ENCODE results near the gene CHST6.

CHST6 gene

DNA sequence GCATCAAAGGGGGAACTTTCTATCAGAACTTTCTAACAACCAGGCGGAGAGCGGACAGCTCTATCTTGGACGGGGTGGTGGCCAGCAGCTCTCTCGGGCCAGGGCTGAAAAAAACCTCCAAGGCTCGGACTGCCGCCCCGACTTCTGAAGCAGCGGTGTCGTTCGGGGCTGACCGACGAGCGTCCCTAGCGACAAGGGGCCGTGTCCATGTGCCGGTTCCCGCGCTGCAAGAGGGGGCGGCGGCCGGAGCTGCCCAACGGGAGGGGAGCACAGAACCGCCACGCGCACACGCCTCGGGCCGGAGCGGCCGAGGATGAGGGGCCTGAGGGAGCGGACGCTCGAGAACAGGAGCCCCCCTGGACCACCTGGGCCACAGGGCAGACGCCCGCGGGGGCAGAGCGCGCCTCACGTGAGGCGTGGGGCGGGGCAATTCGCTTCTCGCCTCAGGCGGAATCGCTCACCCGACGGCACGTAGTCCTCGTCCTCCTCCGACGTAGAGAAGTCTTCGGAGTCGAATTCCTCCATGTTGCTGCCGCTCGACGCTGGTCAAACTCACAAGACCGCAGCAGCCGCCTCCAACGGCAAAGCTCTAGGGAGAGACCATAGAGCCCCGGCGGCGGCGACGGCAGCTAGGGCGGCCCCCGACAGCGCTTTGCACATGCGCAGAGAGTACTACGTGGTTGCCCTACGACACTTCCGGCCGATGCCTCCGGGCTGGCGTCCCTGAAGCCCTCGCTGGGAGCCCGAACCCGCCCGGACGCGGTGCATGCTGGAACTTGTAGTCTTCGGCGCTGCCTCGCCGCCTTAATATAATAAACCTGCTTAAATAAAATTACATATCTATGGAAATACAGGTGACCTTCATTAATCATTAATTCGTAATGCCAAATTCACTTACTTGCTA lies 62.2 kb downstream of the CHST6 start, which contains the start of gene CFDP1:
Gene CFDP1, minus strand, starts transcription at position 676 of the 904 bp plus-strand sequence. Its CDS starts 151 bp downstream, at position 525.
- POLR2A ChIA-PET = interaction anchor here (0.5 to 2.0 kb wide), 9 partner anchors 12 to 229 kb away, joined by 3 to 10 read pairs (median 4); partner anchors contain the start of genes ADAT1, KARS1, TERF2IP and TMEM170A
- Histone ChIP-seq H3K27ac (ENCODE audit: extremely low read depth, low read depth, low read length) (peak within 1 kb of the TSS; percentile 73; the same call in 1 of the 2 replicates), H3K36me3 (ENCODE audit: control insufficient read depth in 2 of 2, insufficient read depth in 1 of 2, low read length in 2 of 2) (peaks cover 0 to 3% of the 10 kb centered on the region in 2 experiments; a peak in 1 of 3 replicates), H3K9me3 (ENCODE audit: control insufficient read depth, insufficient read depth, low read depth, low read length) (no peaks in the 10 kb centered on the region), H3K4me1 (ENCODE audit: control insufficient read depth, insufficient read depth, low read length) (no peaks in the 10 kb centered on the region), H3K4me3 (ENCODE audit: low read depth, low read length) (peak within 1 kb of the TSS; percentile 78)
- CTCF ChIA-PET = interaction anchor here (0.6 to 1.6 kb wide), 8 partner anchors 9 to 234 kb away, joined by 3 to 8 read pairs (median 3); no protein-coding TSS in a partner anchor
- TF ChIP-seq ZFHX2 (tag by site-specific recombination; conservative IDR thresholded peaks at IDR 0.05) (peak; percentile 70), ZNF248 (tag by site-specific recombination; IDR thresholded peaks at IDR 0.05) (no peak), ZNF501 (tag by site-specific recombination; IDR thresholded peaks at IDR 0.05) (0 out of 2 replicates have a peak, but pooled peaks have one; percentile 37), ZNF16 (tag by site-specific recombination; IDR thresholded peaks at IDR 0.05; ENCODE audit: low read depth) (no peak), ZNF423 (tag by site-specific recombination; IDR thresholded peaks at IDR 0.05) (no peak), ZNF184 (tag by site-specific recombination; IDR thresholded peaks at IDR 0.05) (no peak), WT1 (tag by site-specific recombination; IDR thresholded peaks at IDR 0.05) (peak; percentile 31; the same call in 1 of the 2 replicates), ZIC2 (tag by site-specific recombination; IDR thresholded peaks at IDR 0.05) (peak; percentile 47), ZNF121 (tag by site-specific recombination; IDR thresholded peaks at IDR 0.05) (0 out of 2 replicates have a peak, but pooled peaks have one; percentile 19), ZNF433 (tag by site-specific recombination; IDR thresholded peaks at IDR 0.05; ENCODE audit: low read depth) (no peak), ZNF837 (tag by site-specific recombination; IDR thresholded peaks at IDR 0.05) (no peak), ZNF211 (tag by site-specific recombination; IDR thresholded peaks at IDR 0.05; ENCODE audit: low read depth) (no peak), ZNF140 (tag by site-specific recombination; IDR thresholded peaks at IDR 0.05) (no peak)
- TF ChIP-seq, protein P1, sequence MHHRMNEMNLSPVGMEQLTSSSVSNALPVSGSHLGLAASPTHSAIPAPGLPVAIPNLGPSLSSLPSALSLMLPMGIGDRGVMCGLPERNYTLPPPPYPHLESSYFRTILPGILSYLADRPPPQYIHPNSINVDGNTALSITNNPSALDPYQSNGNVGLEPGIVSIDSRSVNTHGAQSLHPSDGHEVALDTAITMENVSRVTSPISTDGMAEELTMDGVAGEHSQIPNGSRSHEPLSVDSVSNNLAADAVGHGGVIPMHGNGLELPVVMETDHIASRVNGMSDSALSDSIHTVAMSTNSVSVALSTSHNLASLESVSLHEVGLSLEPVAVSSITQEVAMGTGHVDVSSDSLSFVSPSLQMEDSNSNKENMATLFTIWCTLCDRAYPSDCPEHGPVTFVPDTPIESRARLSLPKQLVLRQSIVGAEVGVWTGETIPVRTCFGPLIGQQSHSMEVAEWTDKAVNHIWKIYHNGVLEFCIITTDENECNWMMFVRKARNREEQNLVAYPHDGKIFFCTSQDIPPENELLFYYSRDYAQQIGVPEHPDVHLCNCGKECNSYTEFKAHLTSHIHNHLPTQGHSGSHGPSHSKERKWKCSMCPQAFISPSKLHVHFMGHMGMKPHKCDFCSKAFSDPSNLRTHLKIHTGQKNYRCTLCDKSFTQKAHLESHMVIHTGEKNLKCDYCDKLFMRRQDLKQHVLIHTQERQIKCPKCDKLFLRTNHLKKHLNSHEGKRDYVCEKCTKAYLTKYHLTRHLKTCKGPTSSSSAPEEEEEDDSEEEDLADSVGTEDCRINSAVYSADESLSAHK (tag by site-specific recombination; IDR thresholded peaks at IDR 0.05) = no peak; the same call in 1 of the 2 replicates
- TF ChIP-seq, protein P2, sequence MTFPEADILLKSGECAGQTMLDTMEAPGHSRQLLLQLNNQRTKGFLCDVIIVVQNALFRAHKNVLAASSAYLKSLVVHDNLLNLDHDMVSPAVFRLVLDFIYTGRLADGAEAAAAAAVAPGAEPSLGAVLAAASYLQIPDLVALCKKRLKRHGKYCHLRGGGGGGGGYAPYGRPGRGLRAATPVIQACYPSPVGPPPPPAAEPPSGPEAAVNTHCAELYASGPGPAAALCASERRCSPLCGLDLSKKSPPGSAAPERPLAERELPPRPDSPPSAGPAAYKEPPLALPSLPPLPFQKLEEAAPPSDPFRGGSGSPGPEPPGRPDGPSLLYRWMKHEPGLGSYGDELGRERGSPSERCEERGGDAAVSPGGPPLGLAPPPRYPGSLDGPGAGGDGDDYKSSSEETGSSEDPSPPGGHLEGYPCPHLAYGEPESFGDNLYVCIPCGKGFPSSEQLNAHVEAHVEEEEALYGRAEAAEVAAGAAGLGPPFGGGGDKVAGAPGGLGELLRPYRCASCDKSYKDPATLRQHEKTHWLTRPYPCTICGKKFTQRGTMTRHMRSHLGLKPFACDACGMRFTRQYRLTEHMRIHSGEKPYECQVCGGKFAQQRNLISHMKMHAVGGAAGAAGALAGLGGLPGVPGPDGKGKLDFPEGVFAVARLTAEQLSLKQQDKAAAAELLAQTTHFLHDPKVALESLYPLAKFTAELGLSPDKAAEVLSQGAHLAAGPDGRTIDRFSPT (tag by site-specific recombination; IDR thresholded peaks at IDR 0.05) = peak; percentile 66; the same call in 1 of the 2 replicates
- TF ChIP-seq, protein P3, sequence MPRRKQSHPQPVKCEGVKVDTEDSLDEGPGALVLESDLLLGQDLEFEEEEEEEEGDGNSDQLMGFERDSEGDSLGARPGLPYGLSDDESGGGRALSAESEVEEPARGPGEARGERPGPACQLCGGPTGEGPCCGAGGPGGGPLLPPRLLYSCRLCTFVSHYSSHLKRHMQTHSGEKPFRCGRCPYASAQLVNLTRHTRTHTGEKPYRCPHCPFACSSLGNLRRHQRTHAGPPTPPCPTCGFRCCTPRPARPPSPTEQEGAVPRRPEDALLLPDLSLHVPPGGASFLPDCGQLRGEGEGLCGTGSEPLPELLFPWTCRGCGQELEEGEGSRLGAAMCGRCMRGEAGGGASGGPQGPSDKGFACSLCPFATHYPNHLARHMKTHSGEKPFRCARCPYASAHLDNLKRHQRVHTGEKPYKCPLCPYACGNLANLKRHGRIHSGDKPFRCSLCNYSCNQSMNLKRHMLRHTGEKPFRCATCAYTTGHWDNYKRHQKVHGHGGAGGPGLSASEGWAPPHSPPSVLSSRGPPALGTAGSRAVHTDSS (tag by site-specific recombination; IDR thresholded peaks at IDR 0.05) = 0 out of 2 replicates have a peak, but pooled peaks have one; percentile 37
- TF ChIP-seq, protein P4, sequence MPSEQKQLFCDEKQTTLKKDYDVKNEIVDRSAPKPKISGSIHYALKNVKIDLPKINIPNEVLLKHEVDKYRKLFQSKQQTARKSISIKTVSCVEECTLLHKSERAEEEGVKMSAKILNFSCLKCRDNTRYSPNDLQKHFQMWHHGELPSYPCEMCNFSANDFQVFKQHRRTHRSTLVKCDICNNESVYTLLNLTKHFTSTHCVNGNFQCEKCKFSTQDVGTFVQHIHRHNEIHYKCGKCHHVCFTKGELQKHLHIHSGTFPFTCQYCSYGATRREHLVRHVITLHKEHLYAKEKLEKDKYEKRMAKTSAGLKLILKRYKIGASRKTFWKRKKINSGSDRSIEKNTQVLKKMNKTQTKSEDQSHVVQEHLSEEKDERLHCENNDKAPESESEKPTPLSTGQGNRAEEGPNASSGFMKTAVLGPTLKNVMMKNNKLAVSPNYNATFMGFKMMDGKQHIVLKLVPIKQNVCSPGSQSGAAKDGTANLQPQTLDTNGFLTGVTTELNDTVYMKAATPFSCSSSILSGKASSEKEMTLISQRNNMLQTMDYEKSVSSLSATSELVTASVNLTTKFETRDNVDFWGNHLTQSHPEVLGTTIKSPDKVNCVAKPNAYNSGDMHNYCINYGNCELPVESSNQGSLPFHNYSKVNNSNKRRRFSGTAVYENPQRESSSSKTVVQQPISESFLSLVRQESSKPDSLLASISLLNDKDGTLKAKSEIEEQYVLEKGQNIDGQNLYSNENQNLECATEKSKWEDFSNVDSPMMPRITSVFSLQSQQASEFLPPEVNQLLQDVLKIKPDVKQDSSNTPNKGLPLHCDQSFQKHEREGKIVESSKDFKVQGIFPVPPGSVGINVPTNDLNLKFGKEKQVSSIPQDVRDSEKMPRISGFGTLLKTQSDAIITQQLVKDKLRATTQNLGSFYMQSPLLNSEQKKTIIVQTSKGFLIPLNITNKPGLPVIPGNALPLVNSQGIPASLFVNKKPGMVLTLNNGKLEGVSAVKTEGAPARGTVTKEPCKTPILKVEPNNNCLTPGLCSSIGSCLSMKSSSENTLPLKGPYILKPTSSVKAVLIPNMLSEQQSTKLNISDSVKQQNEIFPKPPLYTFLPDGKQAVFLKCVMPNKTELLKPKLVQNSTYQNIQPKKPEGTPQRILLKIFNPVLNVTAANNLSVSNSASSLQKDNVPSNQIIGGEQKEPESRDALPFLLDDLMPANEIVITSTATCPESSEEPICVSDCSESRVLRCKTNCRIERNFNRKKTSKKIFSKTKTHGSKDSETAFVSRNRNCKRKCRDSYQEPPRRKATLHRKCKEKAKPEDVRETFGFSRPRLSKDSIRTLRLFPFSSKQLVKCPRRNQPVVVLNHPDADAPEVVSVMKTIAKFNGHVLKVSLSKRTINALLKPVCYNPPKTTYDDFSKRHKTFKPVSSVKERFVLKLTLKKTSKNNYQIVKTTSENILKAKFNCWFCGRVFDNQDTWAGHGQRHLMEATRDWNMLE (tag by site-specific recombination; conservative IDR thresholded peaks at IDR 0.05; ENCODE audit: low read depth) = peak; percentile 38; the same call in 1 of the 2 replicates
- TF ChIP-seq, protein P5, sequence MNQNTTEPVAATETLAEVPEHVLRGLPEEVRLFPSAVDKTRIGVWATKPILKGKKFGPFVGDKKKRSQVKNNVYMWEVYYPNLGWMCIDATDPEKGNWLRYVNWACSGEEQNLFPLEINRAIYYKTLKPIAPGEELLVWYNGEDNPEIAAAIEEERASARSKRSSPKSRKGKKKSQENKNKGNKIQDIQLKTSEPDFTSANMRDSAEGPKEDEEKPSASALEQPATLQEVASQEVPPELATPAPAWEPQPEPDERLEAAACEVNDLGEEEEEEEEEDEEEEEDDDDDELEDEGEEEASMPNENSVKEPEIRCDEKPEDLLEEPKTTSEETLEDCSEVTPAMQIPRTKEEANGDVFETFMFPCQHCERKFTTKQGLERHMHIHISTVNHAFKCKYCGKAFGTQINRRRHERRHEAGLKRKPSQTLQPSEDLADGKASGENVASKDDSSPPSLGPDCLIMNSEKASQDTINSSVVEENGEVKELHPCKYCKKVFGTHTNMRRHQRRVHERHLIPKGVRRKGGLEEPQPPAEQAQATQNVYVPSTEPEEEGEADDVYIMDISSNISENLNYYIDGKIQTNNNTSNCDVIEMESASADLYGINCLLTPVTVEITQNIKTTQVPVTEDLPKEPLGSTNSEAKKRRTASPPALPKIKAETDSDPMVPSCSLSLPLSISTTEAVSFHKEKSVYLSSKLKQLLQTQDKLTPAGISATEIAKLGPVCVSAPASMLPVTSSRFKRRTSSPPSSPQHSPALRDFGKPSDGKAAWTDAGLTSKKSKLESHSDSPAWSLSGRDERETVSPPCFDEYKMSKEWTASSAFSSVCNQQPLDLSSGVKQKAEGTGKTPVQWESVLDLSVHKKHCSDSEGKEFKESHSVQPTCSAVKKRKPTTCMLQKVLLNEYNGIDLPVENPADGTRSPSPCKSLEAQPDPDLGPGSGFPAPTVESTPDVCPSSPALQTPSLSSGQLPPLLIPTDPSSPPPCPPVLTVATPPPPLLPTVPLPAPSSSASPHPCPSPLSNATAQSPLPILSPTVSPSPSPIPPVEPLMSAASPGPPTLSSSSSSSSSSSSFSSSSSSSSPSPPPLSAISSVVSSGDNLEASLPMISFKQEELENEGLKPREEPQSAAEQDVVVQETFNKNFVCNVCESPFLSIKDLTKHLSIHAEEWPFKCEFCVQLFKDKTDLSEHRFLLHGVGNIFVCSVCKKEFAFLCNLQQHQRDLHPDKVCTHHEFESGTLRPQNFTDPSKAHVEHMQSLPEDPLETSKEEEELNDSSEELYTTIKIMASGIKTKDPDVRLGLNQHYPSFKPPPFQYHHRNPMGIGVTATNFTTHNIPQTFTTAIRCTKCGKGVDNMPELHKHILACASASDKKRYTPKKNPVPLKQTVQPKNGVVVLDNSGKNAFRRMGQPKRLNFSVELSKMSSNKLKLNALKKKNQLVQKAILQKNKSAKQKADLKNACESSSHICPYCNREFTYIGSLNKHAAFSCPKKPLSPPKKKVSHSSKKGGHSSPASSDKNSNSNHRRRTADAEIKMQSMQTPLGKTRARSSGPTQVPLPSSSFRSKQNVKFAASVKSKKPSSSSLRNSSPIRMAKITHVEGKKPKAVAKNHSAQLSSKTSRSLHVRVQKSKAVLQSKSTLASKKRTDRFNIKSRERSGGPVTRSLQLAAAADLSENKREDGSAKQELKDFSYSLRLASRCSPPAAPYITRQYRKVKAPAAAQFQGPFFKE (tag by site-specific recombination; IDR thresholded peaks at IDR 0.05; ENCODE audit: borderline replicate concordance) = peak; percentile 81; the same call in 1 of the 2 replicates
